Measurements from ENCODE around the gene SLC25A51.
"Not testable (repeated sequence)": the region's sequence is repeated elsewhere in the genome, so short reads cannot be mapped to it uniquely, and the experiment has no call there.

SLC25A51 gene

GRCh38 chr9:37902796-37903646 is 906 bp downstream of the SLC25A51 start:
- DNase-seq, result peak; percentile 55

GRCh38 chr9:37902131-37902530 is 1.8 kb downstream of the SLC25A51 start:
- DNase-seq, result no peak

- DNase-seq, result no peak
These were observed 4.9 kb downstream of the SLC25A51 start for GRCh38 chr9:37899041-37899440.

GRCh38 chr9:37897665-37898064 is 6.3 kb downstream of the SLC25A51 start:
- no peak for DNase-seq

- no peak for DNase-seq
These were observed 11.9 kb downstream of the SLC25A51 start for GRCh38 chr9:37892063-37892462.

- DNase-seq, result not testable (repeated sequence)
These were observed 12.9 kb downstream of the SLC25A51 start for GRCh38 chr9:37891042-37891441.

- no peak for DNase-seq
These were observed 14.4 kb downstream of the SLC25A51 start for GRCh38 chr9:37889536-37889935.

GRCh38 chr9:37887977-37888583 is 15.8 kb downstream of the SLC25A51 start:
- DNase-seq, result not testable (repeated sequence)

GRCh38 chr9:37880916-37881479 is 22.9 kb downstream of the SLC25A51 start:
- DNase-seq, result no peak

GRCh38 chr9:37876376-37876775 is 27.6 kb downstream of the SLC25A51 start:
- DNase-seq, result no peak

- DNase-seq, result no peak
These were observed 30.0 kb downstream of the SLC25A51 start for GRCh38 chr9:37873955-37874354.

- no peak for DNase-seq
These were observed 33.1 kb downstream of the SLC25A51 start for GRCh38 chr9:37870799-37871176.

- DNase-seq, result no peak
These were observed 33.7 kb downstream of the SLC25A51 start for GRCh38 chr9:37870081-37870798.

- no peak for DNase-seq
These were observed 41.4 kb downstream of the SLC25A51 start for GRCh38 chr9:37862530-37862929.

- peak; percentile 15 for DNase-seq
These were observed 44.9 kb downstream of the SLC25A51 start for GRCh38 chr9:37859043-37859442.

- DNase-seq, result no peak
These were observed 47.4 kb downstream of the SLC25A51 start for GRCh38 chr9:37856551-37856950.

GRCh38 chr9:37852222-37852621 is 51.7 kb downstream of the SLC25A51 start:
- DNase-seq, result no peak

- peak; percentile 67 for DNase-seq
These were observed 63.2 kb downstream of the SLC25A51 start for GRCh38 chr9:37840560-37841194.

- DNase-seq, result peak; percentile 67
These were observed 64.1 kb downstream of the SLC25A51 start for GRCh38 chr9:37839496-37840461.

All from OCI-M1 (cell line).